ENCODE data around the gene TMEM238.

Gene TMEM238

DNA sequence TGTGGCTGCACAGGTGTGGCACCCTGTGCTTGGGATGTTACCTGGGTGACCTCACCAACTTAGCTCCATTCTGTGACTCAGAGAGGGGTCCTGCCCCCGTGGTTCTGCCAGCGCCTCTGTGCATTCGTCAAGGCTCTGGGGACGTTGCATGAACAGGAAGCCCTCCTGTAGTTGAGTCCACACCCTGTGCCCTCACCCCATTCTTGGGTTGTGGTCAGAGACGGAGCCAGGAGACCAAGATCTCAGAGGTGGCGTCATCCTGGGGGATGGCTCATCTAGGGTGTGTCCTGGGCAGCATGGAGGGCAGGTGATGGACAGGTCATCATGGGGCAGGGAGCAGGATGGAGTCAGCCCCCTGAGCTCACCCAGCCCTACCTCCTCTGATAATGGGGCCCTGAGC, 32.1 kb downstream of the TMEM238 start:
- Mint-ChIP-seq H3K4me1 (ENCODE audit: low read depth) (peaks cover 29% of the 10 kb centered on the region), H3K4me3 (no peak overlapping the region), H3K27ac (no peak overlapping the region), H3K36me3 (ENCODE audit: low read depth) (peaks cover 11% of the 10 kb centered on the region), H3K9me3 (no peaks in the 10 kb centered on the region), H3K27me3 (peaks cover 52% of the 10 kb centered on the region)
- intact Hi-C loops (cut with micrococcal nuclease), result no loop called here

DNA sequence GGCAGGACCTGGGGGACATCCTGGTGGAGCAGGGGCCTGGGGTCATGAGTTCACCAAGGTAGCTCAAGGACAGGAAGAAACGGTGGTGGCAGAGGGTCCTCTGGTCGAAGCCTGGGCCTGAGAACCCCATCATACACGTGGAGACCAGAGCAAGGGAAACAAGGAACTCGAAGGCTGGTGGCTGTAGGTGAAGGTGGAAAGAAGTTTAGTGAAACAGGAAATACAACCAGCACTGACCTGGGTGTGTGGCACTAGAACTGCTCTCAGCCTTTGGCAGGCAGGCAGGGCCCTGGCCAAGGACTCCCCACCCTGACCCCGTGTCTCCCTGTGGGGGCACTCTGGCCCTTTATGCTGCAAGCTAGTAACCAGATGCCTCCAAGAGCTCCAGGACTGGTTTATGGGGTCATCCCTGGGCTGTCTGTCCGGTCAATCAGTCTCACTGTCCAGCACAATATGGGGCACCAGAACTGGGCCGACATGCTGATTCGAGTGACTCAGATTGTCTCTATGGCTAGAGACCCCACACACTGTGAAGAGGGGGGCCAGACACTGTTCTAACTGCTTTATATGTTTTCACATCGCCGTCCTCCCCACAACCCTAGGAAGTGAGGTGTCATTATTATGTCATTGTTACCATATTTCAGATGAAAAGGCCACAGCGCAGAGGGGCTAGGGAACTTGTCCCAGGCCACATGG, 33.3 kb downstream of the TMEM238 start:
- intact Hi-C loops (cut with micrococcal nuclease), result no loop called here
- peaks cover 29% of the 10 kb centered on the region for H3K4me1 Mint-ChIP-seq (ENCODE audit: low read depth)
- H3K27ac Mint-ChIP-seq, result no peak overlapping the region
- peaks cover 40% of the 10 kb centered on the region for H3K27me3 Mint-ChIP-seq
- no peaks in the 10 kb centered on the region for H3K9me3 Mint-ChIP-seq
- H3K4me3 Mint-ChIP-seq, result no peak overlapping the region
- peaks cover 24% of the 10 kb centered on the region for H3K36me3 Mint-ChIP-seq (ENCODE audit: low read depth)

DNA sequence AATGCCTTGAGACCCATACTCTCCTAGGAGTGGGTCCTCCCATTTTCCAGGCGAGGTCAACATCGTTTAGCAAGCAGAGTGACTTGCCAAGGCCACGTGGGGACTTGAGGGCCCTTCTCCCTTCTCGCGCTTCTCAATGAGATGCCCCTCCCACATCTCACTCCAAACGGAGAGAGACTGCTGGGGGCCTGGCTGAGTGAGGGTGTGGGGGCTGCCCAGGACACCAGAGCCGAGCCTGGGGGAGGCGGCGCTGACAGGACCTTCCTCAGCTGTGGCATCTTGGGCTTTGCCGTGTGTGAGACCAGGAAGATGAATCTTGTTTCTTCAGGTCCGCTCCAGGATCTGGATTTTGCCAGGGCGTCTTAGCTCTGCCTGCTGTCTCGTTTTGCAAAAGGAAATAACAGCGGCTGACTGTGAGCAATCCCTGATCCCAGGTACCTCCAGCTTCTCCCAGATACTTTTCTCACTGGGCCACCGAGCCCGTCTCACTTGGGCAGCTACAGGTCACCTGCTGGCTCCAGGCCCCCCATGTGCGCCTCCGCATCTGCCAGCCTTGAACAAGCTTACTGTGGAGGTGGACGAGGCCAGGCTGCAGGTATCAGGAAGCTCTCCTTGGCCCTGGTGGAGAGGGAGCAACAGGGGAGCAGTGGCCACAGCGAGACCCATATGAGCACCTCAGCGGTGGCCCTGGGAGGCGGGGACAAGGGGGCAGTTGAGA, 35.6 kb downstream of the TMEM238 start:
- H3K4me1 Mint-ChIP-seq (ENCODE audit: low read depth), result peaks cover 31% of the 10 kb centered on the region
- H3K9me3 Mint-ChIP-seq, result no peaks in the 10 kb centered on the region
- peaks cover 24% of the 10 kb centered on the region for H3K27me3 Mint-ChIP-seq
- no peak overlapping the region for H3K4me3 Mint-ChIP-seq
- peaks cover 47% of the 10 kb centered on the region for H3K36me3 Mint-ChIP-seq (ENCODE audit: low read depth)
- H3K27ac Mint-ChIP-seq, result no peak overlapping the region
- intact Hi-C loops (cut with micrococcal nuclease), result no loop called here

- intact Hi-C loops (cut with micrococcal nuclease), result no loop called here
- Mint-ChIP-seq H3K4me3 (no peak overlapping the region), H3K36me3 (ENCODE audit: low read depth) (peaks cover 56% of the 10 kb centered on the region), H3K27me3 (peaks cover 15% of the 10 kb centered on the region), H3K4me1 (ENCODE audit: low read depth) (peaks cover 22% of the 10 kb centered on the region), H3K9me3 (no peaks in the 10 kb centered on the region), H3K27ac (no peak overlapping the region)
Observed at GRCh38 chr19:55347442-55348009, 36.6 kb downstream of the TMEM238 start.

DNA sequence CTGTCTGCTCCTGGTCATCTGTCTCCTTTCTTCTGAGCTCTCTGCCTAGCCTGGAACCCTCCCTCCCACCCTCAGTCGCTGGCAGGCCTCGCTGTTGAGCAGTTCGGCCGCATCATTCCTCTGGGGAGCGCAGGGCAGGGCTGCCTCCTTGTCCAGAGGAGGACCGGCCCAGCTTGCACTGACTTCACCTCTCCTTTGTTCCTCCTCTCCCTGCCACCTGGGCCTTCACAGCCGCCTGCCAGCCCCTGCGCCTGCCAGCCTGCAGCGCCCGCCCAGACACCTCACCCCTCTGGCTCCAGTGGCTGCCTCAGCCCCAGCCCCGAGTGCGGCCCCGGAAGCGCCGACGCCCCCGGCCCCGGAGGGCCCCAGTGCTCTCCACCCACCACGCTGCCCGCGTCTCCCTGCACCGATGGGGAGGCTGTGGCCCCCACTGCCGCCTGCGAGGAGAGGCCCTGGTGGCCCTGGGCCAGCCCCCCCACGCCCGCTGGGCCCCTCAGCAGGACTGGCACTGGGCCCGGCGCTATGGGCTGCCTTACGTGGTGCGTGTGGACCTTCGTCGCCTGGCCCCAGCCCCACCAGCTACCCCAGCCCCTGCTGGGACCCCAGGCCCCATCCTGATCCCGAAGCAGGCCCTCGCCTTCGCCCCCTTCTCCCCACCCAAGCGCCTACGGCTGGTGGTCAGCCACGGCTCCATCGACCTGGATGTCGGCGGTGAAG, 37.2 kb downstream of the TMEM238 start:
- intact Hi-C loops (cut with micrococcal nuclease), result no loop called here
- Mint-ChIP-seq H3K4me1 (ENCODE audit: low read depth) (peaks cover 15% of the 10 kb centered on the region), H3K9me3 (no peaks in the 10 kb centered on the region), H3K27ac (no peak overlapping the region), H3K4me3 (no peak overlapping the region), H3K27me3 (peaks cover 8% of the 10 kb centered on the region), H3K36me3 (ENCODE audit: low read depth) (peaks cover 63% of the 10 kb centered on the region)

DNA sequence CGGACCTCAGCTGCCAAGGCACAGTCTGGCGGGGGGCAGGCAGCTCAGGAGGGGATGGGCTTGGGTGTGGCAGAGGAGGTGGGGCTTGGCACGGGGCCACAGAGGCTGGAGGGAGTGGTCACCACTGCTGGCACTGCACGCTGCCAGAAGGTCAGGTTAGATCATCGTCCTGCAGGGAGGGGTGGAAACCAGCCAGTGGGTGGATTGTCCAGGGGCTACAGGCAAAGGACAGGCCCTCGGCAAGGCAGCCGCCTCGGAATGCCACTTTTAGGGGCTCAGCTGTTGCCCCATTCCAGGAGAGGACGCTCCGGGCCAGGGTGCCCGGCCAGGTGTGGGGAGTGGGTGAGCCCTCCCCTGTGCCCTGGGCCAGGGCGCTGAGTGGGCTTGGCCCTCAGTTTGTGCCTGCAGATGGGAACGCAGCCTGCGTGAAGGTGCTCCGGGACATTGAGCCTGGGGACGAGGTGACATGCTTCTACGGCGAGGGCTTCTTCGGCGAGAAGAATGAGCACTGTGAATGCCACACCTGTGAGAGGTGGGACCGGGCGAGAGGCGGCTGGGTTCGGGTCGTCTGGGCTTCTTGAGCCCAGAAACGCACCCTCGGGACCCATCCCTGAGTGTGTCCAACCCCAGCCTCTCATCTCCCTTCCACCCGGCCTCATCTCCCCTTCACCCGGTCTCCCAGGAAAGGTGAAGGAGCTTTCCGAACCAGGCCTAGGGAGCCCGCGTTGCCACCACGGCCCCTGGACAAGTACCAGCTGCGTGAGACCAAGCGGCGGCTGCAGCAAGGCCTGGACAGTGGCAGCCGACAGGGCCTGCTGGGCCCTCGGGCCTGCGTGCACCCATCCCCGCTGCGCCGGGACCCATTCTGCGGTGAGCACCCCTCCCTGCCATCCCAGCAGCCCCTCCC, 38.0 kb downstream of the TMEM238 start:
- Mint-ChIP-seq H3K27me3 (peaks cover under 1% of the 10 kb centered on the region), H3K4me1 (ENCODE audit: low read depth) (peaks cover 15% of the 10 kb centered on the region), H3K36me3 (ENCODE audit: low read depth) (peaks cover 67% of the 10 kb centered on the region), H3K4me3 (no peak overlapping the region), H3K27ac (peak overlapping the region; percentile 17), H3K9me3 (no peaks in the 10 kb centered on the region)
- intact Hi-C loops (cut with micrococcal nuclease), result no loop called here

GRCh38 chr19:55345101-55345817, 38.8 kb downstream of the TMEM238 start:
- peak overlapping the region; percentile 17 for H3K27ac Mint-ChIP-seq
- H3K9me3 Mint-ChIP-seq, result no peaks in the 10 kb centered on the region
- intact Hi-C loops (cut with micrococcal nuclease), result no loop called here
- peaks cover 23% of the 10 kb centered on the region for H3K4me1 Mint-ChIP-seq (ENCODE audit: low read depth)
- no peak overlapping the region for H3K4me3 Mint-ChIP-seq
- H3K36me3 Mint-ChIP-seq (ENCODE audit: low read depth), result peaks cover 73% of the 10 kb centered on the region
- no peaks in the 10 kb centered on the region for H3K27me3 Mint-ChIP-seq

- Mint-ChIP-seq H3K27me3 (no peaks in the 10 kb centered on the region), H3K4me1 (ENCODE audit: low read depth) (peaks cover 31% of the 10 kb centered on the region), H3K36me3 (ENCODE audit: low read depth) (peaks cover 80% of the 10 kb centered on the region), H3K4me3 (no peak overlapping the region), H3K27ac (no peak overlapping the region), H3K9me3 (no peaks in the 10 kb centered on the region)
- intact Hi-C loops (cut with micrococcal nuclease), result no loop called here
Observed at GRCh38 chr19:55344444-55344843, 39.6 kb downstream of the TMEM238 start.

- H3K4me1 Mint-ChIP-seq (ENCODE audit: low read depth), result peaks cover 39% of the 10 kb centered on the region
- H3K27ac Mint-ChIP-seq, result no peak overlapping the region
- peak overlapping the region; percentile 27 for H3K4me3 Mint-ChIP-seq
- H3K9me3 Mint-ChIP-seq, result no peaks in the 10 kb centered on the region
- peaks cover 67% of the 10 kb centered on the region for H3K36me3 Mint-ChIP-seq (ENCODE audit: low read depth)
- peaks cover 1% of the 10 kb centered on the region for H3K27me3 Mint-ChIP-seq
- intact Hi-C loops (cut with micrococcal nuclease), result no loop called here
Observed at GRCh38 chr19:55341595-55342531, 42.2 kb downstream of the TMEM238 start.

GRCh38 chr19:55341171-55341588, 42.9 kb downstream of the TMEM238 start:
- H3K4me1 Mint-ChIP-seq (ENCODE audit: low read depth), result peaks cover 39% of the 10 kb centered on the region
- H3K4me3 Mint-ChIP-seq, result peak overlapping the region; percentile 90
- peak overlapping the region; percentile 91 for H3K27ac Mint-ChIP-seq
- peaks cover 3% of the 10 kb centered on the region for H3K27me3 Mint-ChIP-seq
- no peaks in the 10 kb centered on the region for H3K9me3 Mint-ChIP-seq
- intact Hi-C loops (cut with micrococcal nuclease), result no loop called here
- peaks cover 61% of the 10 kb centered on the region for H3K36me3 Mint-ChIP-seq (ENCODE audit: low read depth)

DNA sequence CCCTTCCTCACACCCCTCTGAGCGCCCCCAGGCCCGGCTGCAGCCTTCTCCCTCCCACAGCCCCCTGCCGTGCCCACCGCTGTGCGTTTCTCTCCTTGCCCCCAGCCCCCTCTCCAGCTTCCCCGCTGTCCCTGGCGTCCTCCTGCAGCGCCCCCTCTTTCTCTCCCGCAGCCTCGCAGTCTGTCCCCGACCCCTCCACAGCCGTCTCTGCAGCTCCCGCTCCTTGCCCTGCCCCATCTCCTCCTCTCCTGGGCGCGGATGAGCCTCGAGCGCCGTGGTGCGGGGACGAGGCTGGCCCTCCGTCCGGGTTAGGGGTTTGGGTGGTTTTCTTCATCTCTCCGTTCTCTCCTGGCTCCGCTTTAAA, 43.3 kb downstream of the TMEM238 start:
- Mint-ChIP-seq H3K9me3 (no peaks in the 10 kb centered on the region), H3K27me3 (peaks cover 3% of the 10 kb centered on the region), H3K36me3 (ENCODE audit: low read depth) (peaks cover 57% of the 10 kb centered on the region), H3K27ac (peak overlapping the region; percentile 91), H3K4me1 (ENCODE audit: low read depth) (peaks cover 39% of the 10 kb centered on the region), H3K4me3 (peak overlapping the region; percentile 90)
- intact Hi-C loops (cut with micrococcal nuclease), result no loop called here
